KBM-7 (cell line): ENCODE measurements around the gene ROR1.

Experiments
- DNase-seq: peaks from one replicate; pipeline ENCODE4 v3.0.0-alpha.2; 2015
- in situ Hi-C: fragments of 300-500 bp; cut with MboI; formaldehyde crosslinking; loops from 2 replicates; pipeline ENCODE4 v1.14.3; 2020; ENCODE audit warnings: low sequenced_read_pairs, low pct_unique_long_range_greater_than_20kb, mixed read lengths

The ROR1 gene

DNA sequence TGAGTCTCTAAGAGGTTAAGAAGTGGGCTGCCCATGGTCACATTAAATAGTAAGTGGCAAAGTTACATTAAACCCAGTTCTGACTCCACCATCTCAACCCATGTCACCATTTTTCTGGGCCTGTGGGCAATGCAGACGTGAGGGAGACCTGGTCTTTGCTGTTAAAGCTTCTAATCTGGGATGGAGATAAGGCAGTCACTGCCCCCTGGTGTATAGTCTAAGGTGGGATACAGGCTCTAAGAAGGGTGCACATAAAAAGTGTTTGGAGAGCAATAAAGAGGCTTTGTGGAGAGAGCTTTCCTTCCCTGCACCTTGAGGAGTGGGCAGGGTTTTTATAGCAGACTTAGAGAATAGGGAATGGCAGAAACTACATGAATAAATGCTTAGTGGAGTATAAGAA lies 141.3 kb downstream of the ROR1 start:
- in situ Hi-C loops: no loop called here
- peak; percentile 9 for DNase-seq

DNA sequence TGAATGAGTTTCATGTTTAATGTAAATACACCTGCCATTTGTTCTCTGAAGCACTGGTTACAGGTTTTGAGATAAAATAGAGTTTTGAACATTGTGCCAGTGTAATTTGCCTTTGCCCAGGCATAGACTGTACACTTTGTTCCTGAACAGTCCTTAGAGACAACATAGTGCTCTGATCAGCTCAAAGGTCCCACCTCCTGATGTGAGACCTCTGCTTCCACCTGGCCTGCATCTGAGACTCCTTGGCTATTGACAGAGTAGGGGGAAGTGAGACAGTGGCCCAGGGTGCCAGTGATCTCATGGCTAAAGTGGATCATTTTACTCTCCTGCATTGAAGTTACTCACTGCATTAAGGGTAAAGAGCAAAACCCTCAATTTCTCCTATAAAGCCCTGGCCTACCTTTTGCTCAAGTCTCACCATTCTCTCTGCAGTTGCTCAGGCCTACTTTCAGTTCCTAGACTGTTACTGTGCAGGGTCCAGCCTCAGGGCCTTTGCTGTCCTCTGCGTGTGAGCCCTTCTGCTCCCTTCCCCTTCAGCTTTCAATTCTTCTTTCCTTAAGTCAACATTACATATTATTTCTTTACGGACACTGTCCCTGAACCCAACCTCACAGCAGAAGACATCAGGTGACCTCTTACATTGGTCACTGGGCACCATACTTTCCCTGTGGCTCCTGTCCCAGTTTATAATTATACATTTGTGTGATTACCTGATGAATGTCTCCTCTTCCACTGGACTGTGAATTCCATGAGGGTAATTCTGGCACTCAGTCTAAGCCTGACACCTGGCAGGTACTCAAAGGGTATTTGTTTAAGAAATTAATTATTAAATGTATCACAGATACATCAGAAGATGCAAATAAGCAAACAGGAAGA lies 142.9 kb downstream of the ROR1 start:
- in situ Hi-C loops: no loop called here
- DNase-seq: no peak

- in situ Hi-C loops: no loop called here
- peak; percentile 9 for DNase-seq
Observed at GRCh38 chr1:63917571-63918417, 144.0 kb downstream of the ROR1 start.

DNA sequence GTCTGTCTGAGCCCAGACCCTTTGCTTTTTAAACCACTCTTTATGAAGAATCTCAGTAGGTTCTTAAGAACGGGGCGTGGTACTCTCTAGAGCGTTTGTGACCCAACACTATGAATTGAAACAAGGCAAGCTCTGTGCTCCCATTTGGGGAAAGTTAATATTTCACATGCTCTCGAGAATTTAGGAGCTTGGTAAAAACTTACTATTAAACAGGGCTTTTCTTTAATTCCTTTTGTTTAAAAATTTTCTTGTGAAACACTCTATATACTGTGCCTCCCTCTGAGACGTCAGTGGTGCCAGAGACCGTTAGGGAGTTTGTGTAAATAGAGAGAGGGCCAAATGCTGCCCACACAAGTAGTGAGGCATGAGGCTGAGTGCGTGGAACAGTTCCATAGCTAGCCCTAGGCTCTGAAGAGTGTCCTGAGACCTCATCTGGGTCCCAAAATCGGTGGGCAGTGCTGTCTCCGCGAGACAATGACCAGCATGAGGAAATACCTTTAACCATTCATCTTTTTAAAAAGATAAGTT lies 144.7 kb downstream of the ROR1 start:
- in situ Hi-C loops: no loop called here
- DNase-seq: no peak

DNA sequence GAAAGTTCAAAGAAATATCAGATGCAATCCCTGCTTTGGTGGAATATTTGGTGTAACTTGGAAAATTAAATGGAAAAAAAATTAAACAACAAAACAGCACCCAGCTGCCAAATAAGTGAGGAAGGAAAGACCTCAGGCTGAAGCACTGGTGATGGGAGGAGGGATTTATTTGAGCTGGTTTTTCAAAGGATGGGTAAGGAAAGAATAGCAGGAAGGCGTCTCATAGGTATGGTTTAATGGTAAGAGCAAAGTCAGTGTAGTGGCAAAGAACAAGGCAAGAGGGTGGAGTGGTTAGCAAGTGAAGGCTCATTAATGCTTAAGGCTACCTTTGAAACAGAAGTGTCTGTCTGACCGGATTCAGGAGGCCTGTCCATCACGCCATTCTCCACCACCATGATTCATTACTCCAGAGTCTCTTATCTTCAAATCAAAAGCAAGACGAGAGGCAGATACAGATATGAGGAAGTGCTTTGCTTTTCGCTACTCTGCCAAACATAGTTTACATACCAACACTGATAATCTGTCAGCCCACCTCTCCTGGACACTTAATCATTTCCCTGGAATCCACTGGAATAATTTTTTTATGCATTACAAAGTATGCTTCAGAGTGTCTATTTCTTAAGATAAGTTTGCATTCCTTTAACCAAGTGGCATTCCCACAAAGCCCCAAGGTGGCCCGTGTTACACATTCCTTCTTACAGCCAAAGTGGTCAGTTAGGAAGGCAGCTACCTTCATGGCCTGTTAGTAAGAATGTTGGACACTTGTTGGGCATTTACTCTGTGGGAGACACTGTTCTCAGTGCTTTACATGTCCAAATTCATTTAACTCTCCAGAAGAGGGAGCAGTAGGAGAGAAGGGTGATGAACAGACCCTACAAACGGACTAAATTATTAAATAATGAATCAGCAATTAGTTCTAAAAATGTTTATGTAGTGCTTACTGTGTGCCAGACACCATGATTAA lies 146.6 kb downstream of the ROR1 start:
- in situ Hi-C loops: no loop called here
- no peak for DNase-seq

DNA sequence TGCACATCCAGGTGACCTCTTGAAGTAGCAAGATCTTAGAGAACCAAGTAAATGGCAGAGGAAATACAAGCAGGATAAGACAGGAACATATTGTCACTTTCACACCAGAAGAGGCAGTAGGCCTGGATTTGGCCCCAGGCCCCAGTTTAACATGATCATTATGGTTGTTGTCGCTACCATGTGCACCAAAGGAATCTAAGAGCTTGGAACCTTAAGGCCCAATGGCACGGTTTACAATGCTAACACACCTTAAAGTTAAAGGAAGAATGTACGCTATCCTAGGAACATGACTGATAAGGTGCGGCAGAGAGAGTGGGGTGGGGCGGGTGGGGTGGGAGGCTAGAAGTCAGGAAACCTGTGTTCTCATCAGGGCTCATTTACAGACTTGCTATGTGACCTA lies 147.5 kb downstream of the ROR1 start:
- in situ Hi-C loops: no loop called here

GRCh38 chr1:63921802-63922201 lies 148.0 kb downstream of the ROR1 start:
- in situ Hi-C loops: no loop called here
- no peak for DNase-seq

More for the DNA sequence above, 147.5 kb downstream of the ROR1 start:
- no peak for DNase-seq

DNA sequence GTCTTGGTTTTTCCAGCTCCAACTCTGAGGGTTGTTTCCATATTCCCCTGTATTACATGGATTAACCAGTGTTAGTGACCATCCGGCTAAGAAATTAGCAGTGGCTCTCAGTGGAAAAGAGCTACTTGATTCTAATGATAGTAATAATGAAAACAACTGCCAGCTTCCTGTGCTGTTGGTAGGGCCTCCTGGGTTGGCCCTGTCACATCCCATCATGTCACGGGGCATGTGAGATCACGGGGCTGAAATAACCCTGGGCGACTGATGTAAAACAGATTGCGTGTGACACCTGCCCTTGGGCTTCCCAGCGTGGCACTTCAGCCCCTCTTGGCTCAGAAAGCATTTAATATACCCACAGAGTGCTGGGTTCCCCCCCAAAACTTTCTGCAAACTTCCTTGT lies 149.0 kb downstream of the ROR1 start:
- no peak for DNase-seq
- in situ Hi-C loops: no loop called here

DNA sequence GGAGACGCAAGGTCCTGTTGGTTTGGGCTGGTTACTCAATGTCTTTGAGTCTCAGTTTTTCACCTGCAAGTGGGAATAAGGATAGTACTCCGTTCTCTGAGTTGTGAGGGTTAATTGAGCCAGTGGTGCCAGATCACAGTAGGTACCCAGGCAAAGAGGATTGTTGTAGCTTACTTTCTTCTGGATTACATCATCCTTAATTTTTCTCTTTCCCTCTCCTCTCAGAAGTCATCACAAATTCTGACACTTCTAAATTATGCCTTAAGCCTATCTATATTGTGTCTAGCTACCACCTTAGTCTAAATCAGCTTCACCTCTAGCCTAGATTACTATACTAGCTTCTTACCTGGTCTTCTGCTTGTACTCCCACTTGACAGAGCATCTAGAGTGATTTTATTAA lies 149.5 kb downstream of the ROR1 start:
- DNase-seq: no peak
- in situ Hi-C loops: no loop called here

GRCh38 chr1:63924600-63924999 lies 150.8 kb downstream of the ROR1 start:
- in situ Hi-C loops: no loop called here

GRCh38 chr1:63928186-63929105 lies 154.6 kb downstream of the ROR1 start:
- DNase-seq: no peak
- in situ Hi-C loops: no loop called here

More at GRCh38 chr1:63924600-63924999, 150.8 kb downstream of the ROR1 start:
- no peak for DNase-seq

DNA sequence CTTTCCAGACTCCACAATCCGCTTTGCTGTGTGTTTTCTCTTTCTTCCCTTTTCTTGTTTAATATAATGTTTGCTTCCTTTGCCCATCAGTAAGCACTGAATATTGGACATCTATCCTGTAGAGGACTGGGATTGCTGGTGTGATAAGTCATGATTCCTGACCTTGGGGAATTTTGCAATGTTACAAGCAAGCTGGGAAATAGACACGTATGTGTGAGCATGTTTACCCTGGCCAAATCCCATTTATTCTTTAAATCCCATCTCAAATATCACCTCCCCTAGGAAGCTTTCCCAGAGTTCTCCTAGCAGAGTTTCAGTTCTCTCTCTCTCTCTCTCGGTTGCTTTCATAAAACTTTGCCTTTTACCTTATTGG lies 155.3 kb downstream of the ROR1 start:
- in situ Hi-C loops: no loop called here
- no peak for DNase-seq

DNA sequence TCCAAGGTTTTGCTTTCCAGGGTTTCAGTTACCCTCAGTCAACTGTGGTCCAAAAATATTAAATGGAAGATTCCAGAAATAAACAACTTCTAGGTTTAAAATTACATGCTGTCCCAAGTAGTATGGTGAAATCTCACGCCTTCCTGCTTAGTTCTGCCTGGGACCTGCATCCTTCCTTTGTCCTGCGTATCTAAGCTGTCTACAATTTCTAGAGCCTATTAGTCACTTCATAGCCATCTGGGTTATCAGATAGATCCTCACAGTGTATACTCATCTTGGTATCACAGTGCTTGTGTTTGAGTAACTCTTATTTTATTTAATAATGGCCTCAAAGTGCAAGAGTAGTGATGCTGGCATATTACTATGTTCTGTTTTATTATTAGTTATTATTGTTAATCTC lies 157.7 kb downstream of the ROR1 start:
- DNase-seq: no peak
- in situ Hi-C loops: no loop called here

- DNase-seq: no peak
- in situ Hi-C loops: no loop called here
Observed at GRCh38 chr1:63934697-63935096, 160.9 kb downstream of the ROR1 start.

DNA sequence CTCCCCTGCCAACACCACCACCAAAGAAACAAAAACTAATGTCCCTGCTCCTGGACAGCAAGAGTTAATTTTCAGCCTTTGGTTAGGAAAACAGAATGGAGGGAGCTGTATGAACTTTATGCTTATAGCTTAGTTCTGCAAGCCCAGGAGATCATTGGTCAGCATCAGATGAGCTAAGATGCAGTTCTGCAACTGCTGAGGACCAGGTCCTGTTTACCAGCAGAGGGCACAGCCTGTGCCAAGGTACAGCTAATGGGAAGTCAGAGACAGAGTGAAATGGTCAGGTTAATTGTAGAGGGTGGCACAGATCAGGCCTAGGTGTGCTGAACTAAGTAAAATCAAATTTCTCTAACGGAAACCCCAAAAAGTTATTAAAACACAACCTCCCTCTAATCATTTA lies 161.3 kb downstream of the ROR1 start:
- no peak for DNase-seq
- in situ Hi-C loops: no loop called here

GRCh38 chr1:63935553-63935952 lies 161.7 kb downstream of the ROR1 start:
- in situ Hi-C loops: no loop called here
- no peak for DNase-seq

DNA sequence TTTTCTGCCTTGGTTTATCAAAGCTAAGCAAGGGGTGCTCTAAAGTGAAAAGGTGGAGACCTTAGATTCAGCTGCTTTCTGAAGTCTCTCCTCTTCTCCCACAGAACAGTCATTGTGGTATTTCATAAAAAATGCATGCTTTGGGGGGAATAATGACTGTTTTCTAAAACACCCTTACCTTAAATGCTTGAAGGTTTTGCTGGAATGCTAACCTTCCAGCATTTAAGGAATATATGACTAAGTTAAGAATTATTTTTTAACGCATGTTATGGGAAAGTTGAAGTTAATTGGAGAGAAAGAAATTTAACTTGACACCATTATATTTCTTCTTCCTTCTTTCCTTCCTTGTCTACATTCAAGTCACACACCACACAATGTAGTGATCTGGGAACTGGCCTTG lies 162.5 kb downstream of the ROR1 start:
- in situ Hi-C loops: no loop called here
- no peak for DNase-seq

- in situ Hi-C loops: no loop called here
- DNase-seq: no peak
Observed at GRCh38 chr1:63936801-63937200, 163.0 kb downstream of the ROR1 start.
